IPS-15b (cell line): ENCODE measurements around the gene KISS1R.

ENCODE experiments used
- H3K27me3 ChIP-seq: one replicate; pipeline ENCODE4 v1.6.1; 2013; ENCODE audit warnings: low read length; ENCODE audit not compliant: control insufficient read depth, insufficient read depth
- H3K36me3 ChIP-seq: one replicate; pipeline ENCODE4 v1.6.1; 2013; ENCODE audit warnings: low read length; ENCODE audit not compliant: control insufficient read depth, insufficient read depth
- H3K4me1 ChIP-seq: one replicate; pipeline ENCODE4 v1.6.1; 2013; ENCODE audit warnings: mild to moderate bottlenecking, low read length; ENCODE audit not compliant: control insufficient read depth, insufficient read depth
- H3K4me3 ChIP-seq: one replicate; pipeline ENCODE4 v1.5.1; 2013; ENCODE audit warnings: low read depth, low read length
- H3K9ac ChIP-seq: one replicate; pipeline ENCODE4 v1.6.1; 2013; ENCODE audit warnings: low read depth, mild to moderate bottlenecking, low read length
- H3K9me3 ChIP-seq: one replicate; pipeline ENCODE4 v1.6.1; 2013; ENCODE audit warnings: mild to moderate bottlenecking, low read length; ENCODE audit not compliant: control insufficient read depth, insufficient read depth

Gene KISS1R

GRCh38 chr19:929891-930258, 12.7 kb downstream of the KISS1R start:
- Histone ChIP-seq H3K36me3 (peaks cover 26% of the 10 kb centered on the region), H3K4me1 (peaks cover 3% of the 10 kb centered on the region), H3K9me3 (no peaks in the 10 kb centered on the region)

DNA sequence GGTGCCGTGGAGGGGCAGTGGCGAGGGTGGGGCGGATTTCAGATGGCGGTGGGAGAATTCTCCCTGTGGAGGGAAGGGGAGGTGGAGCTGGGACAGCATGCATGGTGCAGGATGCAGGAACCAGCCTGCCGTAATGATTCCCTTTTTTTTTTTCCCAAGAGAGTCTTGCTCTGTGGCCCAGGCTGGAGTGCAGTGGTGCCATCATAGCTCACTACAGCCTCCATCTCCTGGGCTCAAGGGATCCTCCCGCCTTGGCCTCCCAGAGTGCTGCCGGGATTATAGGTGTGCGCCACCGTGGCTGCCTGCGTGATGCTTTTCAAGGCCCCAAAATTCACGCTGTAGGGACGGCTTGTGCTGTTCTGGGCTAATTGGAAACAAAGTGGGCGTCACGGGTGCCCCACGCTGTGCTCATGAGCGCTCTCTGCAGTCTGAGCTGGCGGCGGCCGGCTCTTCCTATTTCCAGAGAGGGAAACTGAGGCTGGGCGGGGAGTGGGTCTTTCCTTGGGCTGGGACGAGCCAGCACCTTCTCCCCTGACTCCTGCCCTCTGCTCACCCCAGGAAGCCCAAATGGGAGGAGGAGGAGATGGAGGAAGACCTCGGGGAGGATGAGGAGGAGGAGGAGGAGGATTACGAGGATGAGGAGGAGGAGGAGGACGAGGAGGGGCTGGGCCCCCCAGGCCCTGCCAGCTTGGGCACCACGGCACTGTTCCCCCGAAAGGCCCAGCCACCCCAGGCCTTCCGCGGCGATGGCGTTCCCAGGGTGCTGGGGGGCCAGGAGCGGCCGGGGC, 14.9 kb downstream of the KISS1R start:
- H3K4me3 ChIP-seq, result no peak overlapping the region
- H3K9ac ChIP-seq, result no peak overlapping the region
- H3K36me3 ChIP-seq, result peaks cover 31% of the 10 kb centered on the region
- no peaks in the 10 kb centered on the region for H3K9me3 ChIP-seq
- H3K4me1 ChIP-seq, result peaks cover 3% of the 10 kb centered on the region
- no peaks in the 10 kb centered on the region for H3K27me3 ChIP-seq

More at GRCh38 chr19:929891-930258, 12.7 kb downstream of the KISS1R start:
- Histone ChIP-seq H3K27me3 (no peaks in the 10 kb centered on the region), H3K4me3 (no peak overlapping the region), H3K9ac (no peak overlapping the region)

GRCh38 chr19:932648-933552, 15.8 kb downstream of the KISS1R start:
- H3K9me3 ChIP-seq, result no peaks in the 10 kb centered on the region
- peaks cover 3% of the 10 kb centered on the region for H3K4me1 ChIP-seq
- H3K9ac ChIP-seq, result peak overlapping the region; percentile 60
- peaks cover 34% of the 10 kb centered on the region for H3K36me3 ChIP-seq
- H3K27me3 ChIP-seq, result no peaks in the 10 kb centered on the region
- H3K4me3 ChIP-seq, result no peak overlapping the region

DNA sequence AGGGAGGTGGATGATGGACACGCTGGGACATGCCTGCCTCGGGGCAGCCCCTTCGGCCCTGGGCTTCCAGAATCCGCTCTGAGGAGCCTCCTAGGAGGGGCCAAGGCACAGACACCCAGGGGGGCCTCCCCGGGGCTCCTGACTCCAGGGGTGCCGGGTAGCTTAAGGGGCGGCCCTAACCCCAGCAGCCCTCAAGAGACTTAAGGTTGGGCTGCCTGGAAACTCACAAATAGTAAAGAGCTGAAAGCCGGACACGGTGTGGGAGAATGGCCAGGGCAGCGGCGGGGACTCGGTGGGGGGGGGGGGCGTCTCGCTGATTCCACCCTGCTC, 16.4 kb downstream of the KISS1R start:
- Histone ChIP-seq H3K4me3 (no peak overlapping the region), H3K36me3 (peaks cover 34% of the 10 kb centered on the region), H3K9ac (no peak overlapping the region)

GRCh38 chr19:934197-934840, 17.2 kb downstream of the KISS1R start:
- no peak overlapping the region for H3K9ac ChIP-seq
- no peaks in the 10 kb centered on the region for H3K27me3 ChIP-seq
- peaks cover 32% of the 10 kb centered on the region for H3K36me3 ChIP-seq
- H3K4me3 ChIP-seq, result no peak overlapping the region
- H3K9me3 ChIP-seq, result no peaks in the 10 kb centered on the region
- peaks cover 3% of the 10 kb centered on the region for H3K4me1 ChIP-seq

More for the DNA sequence above, 16.4 kb downstream of the KISS1R start:
- Histone ChIP-seq H3K4me1 (peaks cover 3% of the 10 kb centered on the region), H3K27me3 (no peaks in the 10 kb centered on the region), H3K9me3 (no peaks in the 10 kb centered on the region)

- Histone ChIP-seq H3K9ac (no peak overlapping the region), H3K4me3 (no peak overlapping the region), H3K4me1 (peaks cover 3% of the 10 kb centered on the region), H3K9me3 (no peaks in the 10 kb centered on the region), H3K36me3 (peaks cover 29% of the 10 kb centered on the region), H3K27me3 (no peaks in the 10 kb centered on the region)
These were observed 17.8 kb downstream of the KISS1R start for GRCh38 chr19:934865-935479.

- no peak overlapping the region for H3K4me3 ChIP-seq
- H3K4me1 ChIP-seq, result peaks cover 3% of the 10 kb centered on the region
- no peak overlapping the region for H3K9ac ChIP-seq
- H3K27me3 ChIP-seq, result no peaks in the 10 kb centered on the region
- no peaks in the 10 kb centered on the region for H3K9me3 ChIP-seq
- peaks cover 27% of the 10 kb centered on the region for H3K36me3 ChIP-seq
These were observed 19.0 kb downstream of the KISS1R start for GRCh38 chr19:936175-936546.

- H3K4me1 ChIP-seq, result peaks cover 3% of the 10 kb centered on the region
- H3K9me3 ChIP-seq, result no peaks in the 10 kb centered on the region
These were observed 20.1 kb downstream of the KISS1R start for GRCh38 chr19:937259-937694.

DNA sequence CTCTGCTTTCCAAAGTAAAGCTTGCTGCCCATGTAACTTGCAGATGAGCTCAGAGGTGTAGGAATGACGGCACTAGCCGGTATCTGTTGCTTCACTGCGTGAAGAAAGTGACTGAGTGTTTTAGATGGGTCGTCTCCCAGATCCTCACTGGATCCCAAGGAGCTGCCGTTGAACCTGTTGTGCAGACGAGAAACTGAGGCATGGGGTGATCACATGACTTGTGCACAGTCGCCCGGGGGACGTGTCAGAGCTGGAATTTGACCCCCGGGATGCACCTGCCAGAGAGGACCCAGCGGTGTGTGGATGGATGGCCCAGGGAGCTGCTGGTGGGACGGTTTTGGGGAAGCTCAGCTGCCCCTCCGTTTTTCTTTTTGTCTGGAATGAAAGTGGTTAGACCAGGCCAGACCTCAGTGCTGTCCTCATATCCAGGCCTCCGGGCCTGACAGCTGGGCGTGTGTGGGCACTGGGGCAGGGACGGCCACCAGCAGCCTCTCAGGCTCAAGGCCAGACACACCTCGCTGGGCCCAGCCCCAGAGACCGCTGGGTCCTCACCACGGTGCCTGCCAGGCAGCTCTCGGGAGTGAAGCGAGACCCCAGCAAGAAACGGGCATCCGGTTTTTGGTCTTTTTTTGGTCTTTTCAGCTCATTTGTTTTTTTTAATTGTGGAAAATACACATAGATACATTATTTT, 21.2 kb downstream of the KISS1R start:
- H3K9ac ChIP-seq, result no peak overlapping the region
- H3K36me3 ChIP-seq, result peaks cover 22% of the 10 kb centered on the region
- no peaks in the 10 kb centered on the region for H3K4me1 ChIP-seq

More at GRCh38 chr19:937259-937694, 20.1 kb downstream of the KISS1R start:
- H3K36me3 ChIP-seq, result peaks cover 29% of the 10 kb centered on the region
- H3K4me3 ChIP-seq, result no peak overlapping the region
- no peak overlapping the region for H3K9ac ChIP-seq
- H3K27me3 ChIP-seq, result no peaks in the 10 kb centered on the region

GRCh38 chr19:939439-939838, 22.3 kb downstream of the KISS1R start:
- Histone ChIP-seq H3K9me3 (no peaks in the 10 kb centered on the region), H3K27me3 (no peaks in the 10 kb centered on the region), H3K4me3 (no peak overlapping the region), H3K36me3 (peaks cover 22% of the 10 kb centered on the region), H3K9ac (no peak overlapping the region), H3K4me1 (no peaks in the 10 kb centered on the region)

More for the DNA sequence above, 21.2 kb downstream of the KISS1R start:
- no peak overlapping the region for H3K4me3 ChIP-seq
- H3K27me3 ChIP-seq, result no peaks in the 10 kb centered on the region
- no peaks in the 10 kb centered on the region for H3K9me3 ChIP-seq

GRCh38 chr19:939922-940321, 22.8 kb downstream of the KISS1R start:
- H3K27me3 ChIP-seq, result no peaks in the 10 kb centered on the region
- no peak overlapping the region for H3K4me3 ChIP-seq
- H3K9me3 ChIP-seq, result no peaks in the 10 kb centered on the region
- no peaks in the 10 kb centered on the region for H3K4me1 ChIP-seq
- peaks cover 24% of the 10 kb centered on the region for H3K36me3 ChIP-seq
- no peak overlapping the region for H3K9ac ChIP-seq
